Stomach smooth muscle (tissue), 2 donors: ENCODE measurements around the gene UBL4B.

Experiments used
- H3K27ac ChIP-seq: one replicate; pipeline ENCODE4 v1.7.0; 2013; ENCODE audit warnings: mild to moderate bottlenecking, low read length, inconsistent platforms
- H3K27me3 ChIP-seq, 2 donors: one replicate each; pipeline ENCODE4 v1.7.0; 2013; ENCODE audit warnings: low read length in 2 of 2; ENCODE audit not compliant: insufficient read depth in 2 of 2, control insufficient read depth in 1 of 2
- H3K36me3 ChIP-seq, 2 donors: one replicate each; pipeline ENCODE4 v1.7.0; 2013; ENCODE audit warnings: low read length in 2 of 2; ENCODE audit not compliant: control insufficient read depth in 2 of 2, insufficient read depth in 2 of 2
- H3K4me1 ChIP-seq: one replicate; pipeline ENCODE4 v1.7.0; 2013; ENCODE audit warnings: low read length; ENCODE audit not compliant: control insufficient read depth, insufficient read depth
- H3K4me3 ChIP-seq, 2 donors: one replicate each; pipeline ENCODE4 v1.7.0; 2013; ENCODE audit warnings: low read length in 2 of 2
- H3K9ac ChIP-seq, 2 donors: one replicate each; pipeline ENCODE4 v1.7.0; 2013; ENCODE audit warnings: low read length in 2 of 2, mild to moderate bottlenecking in 1 of 2
- H3K9me3 ChIP-seq, 2 donors: one replicate each; pipeline ENCODE4 v1.7.0; 2013; ENCODE audit warnings: low read length in 2 of 2; ENCODE audit not compliant: control insufficient read depth in 2 of 2
- donor health status: healthy.
- donor health status: Pancreatic carcinoma.

UBL4B gene, protein sequence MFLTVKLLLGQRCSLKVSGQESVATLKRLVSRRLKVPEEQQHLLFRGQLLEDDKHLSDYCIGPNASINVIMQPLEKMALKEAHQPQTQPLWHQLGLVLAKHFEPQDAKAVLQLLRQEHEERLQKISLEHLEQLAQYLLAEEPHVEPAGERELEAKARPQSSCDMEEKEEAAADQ

DNA sequence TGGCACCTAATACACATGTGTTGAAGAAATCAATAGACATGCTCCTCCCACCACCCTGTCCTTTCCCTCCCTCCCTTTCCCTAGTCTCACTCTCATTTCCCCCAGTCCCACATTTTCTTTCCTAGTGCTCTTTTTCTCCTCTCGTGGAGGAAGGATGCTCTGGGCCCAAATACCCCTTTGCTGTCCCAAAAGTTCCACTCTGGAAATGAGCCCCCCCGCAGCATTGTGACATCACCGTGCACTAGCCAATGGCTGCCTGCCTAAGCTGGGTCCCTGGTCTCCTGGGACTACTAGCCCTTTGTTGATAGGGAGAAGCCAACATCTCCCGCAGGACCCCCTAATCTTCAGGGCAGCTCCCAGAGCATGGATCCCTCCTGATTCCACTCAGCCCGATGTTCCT is at the start of gene UBL4B:
Gene UBL4B (plus strand): TSS at position 301 of the 400 bp plus-strand sequence. CDS start 92 bp downstream, at position 393.
- no peaks in the 10 kb centered on the region for H3K4me1 ChIP-seq
- H3K27me3 ChIP-seq = peaks cover 5 to 9% of the 10 kb centered on the region in 2 donors
- no peak within 1 kb of the TSS for H3K27ac ChIP-seq
- no peaks in the 10 kb centered on the region for H3K36me3 ChIP-seq
- H3K9me3 ChIP-seq = no peaks in the 10 kb centered on the region
- no peak within 1 kb of the TSS for H3K4me3 ChIP-seq
- H3K9ac ChIP-seq = no peak within 1 kb of the TSS

- H3K4me1 ChIP-seq = no peaks in the 10 kb centered on the region
- no peak overlapping the region for H3K9ac ChIP-seq
- no peaks in the 10 kb centered on the region for H3K9me3 ChIP-seq
- no peak overlapping the region for H3K4me3 ChIP-seq
- no peak overlapping the region for H3K27ac ChIP-seq
- H3K27me3 ChIP-seq = peaks cover 9 to 11% of the 10 kb centered on the region in 2 donors
- H3K36me3 ChIP-seq = peaks cover 5 to 7% of the 10 kb centered on the region in 2 donors
Observed at GRCh38 chr1:110062612-110063011, 49.6 kb upstream of the UBL4B start.

- Histone ChIP-seq H3K27ac (no peak overlapping the region), H3K4me1 (peaks cover 9% of the 10 kb centered on the region)
Observed at GRCh38 chr1:110063781-110064180, 48.5 kb upstream of the UBL4B start.

GRCh38 chr1:110064576-110065337 is 47.5 kb upstream of the UBL4B start:
- peaks cover 30 to 32% of the 10 kb centered on the region in 2 donors for H3K27me3 ChIP-seq
- no peak overlapping the region for H3K9ac ChIP-seq
- H3K4me1 ChIP-seq = peaks cover 16% of the 10 kb centered on the region
- no peaks in the 10 kb centered on the region for H3K9me3 ChIP-seq
- no peaks in the 10 kb centered on the region for H3K36me3 ChIP-seq
- no peak overlapping the region for H3K4me3 ChIP-seq
- H3K27ac ChIP-seq = no peak overlapping the region

More at GRCh38 chr1:110063781-110064180, 48.5 kb upstream of the UBL4B start:
- H3K4me3 ChIP-seq = no peak overlapping the region
- H3K9me3 ChIP-seq = no peaks in the 10 kb centered on the region
- H3K27me3 ChIP-seq = peaks cover 21 to 22% of the 10 kb centered on the region in 2 donors
- H3K36me3 ChIP-seq = peaks cover under 1 to 2% of the 10 kb centered on the region in 2 donors
- no peak overlapping the region for H3K9ac ChIP-seq

DNA sequence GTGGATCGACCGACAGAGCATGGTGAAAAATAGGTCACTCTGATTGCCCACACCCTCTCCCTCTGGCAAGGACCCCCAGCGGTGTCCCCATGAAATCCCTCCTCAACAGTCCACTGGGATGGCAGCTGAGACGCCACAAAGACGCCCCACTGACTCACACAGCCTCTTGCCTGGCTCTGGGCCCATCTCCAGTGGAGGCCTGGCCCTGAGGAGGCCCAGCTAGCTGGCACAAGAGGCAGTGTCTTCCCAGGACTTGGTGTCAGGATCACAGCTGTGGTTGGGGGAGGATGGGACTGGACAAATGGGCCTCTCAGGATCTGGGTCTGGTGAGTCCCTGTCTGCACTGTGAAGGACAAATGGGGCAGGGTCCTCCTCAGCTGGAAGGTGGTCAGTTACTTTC is 46.4 kb upstream of the UBL4B start:
- no peak overlapping the region for H3K4me3 ChIP-seq
- peaks cover 35 to 41% of the 10 kb centered on the region in 2 donors for H3K27me3 ChIP-seq
- H3K9me3 ChIP-seq = no peaks in the 10 kb centered on the region
- H3K36me3 ChIP-seq = no peaks in the 10 kb centered on the region
- H3K4me1 ChIP-seq = peaks cover 24% of the 10 kb centered on the region
- no peak overlapping the region for H3K9ac ChIP-seq
- no peak overlapping the region for H3K27ac ChIP-seq

DNA sequence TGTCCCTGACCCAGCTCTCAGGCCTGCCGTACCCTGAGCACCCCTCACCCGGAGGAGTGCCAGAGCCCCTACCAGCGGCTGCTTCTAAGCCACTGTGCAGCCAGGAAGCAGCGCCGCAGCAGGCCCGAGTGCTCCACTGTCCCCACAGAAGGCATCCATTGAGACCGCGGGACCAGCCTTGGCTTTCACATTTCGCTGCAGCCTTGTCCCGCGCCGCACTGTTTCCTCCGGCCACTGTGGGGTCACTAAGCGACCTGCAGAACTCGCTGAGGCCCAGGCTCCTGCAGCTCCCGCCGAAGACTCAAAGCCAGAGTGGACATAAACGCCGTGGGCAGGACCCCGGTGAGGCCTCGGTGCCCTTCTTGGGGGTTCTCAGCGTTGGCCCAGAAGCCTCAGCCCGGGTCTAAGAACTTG is 44.8 kb upstream of the UBL4B start:
- no peak overlapping the region for H3K27ac ChIP-seq
- peaks cover 29% of the 10 kb centered on the region for H3K4me1 ChIP-seq
- peaks cover 48 to 57% of the 10 kb centered on the region in 2 donors for H3K27me3 ChIP-seq
- H3K4me3 ChIP-seq = no peak overlapping the region
- no peak overlapping the region for H3K9ac ChIP-seq
- no peaks in the 10 kb centered on the region for H3K36me3 ChIP-seq
- no peaks in the 10 kb centered on the region for H3K9me3 ChIP-seq

GRCh38 chr1:110067893-110068645 is 44.2 kb upstream of the UBL4B start:
- no peak overlapping the region for H3K27ac ChIP-seq
- peak overlapping the region in 1 of 2 donors; percentile 15 for H3K4me3 ChIP-seq
- no peaks in the 10 kb centered on the region for H3K9me3 ChIP-seq
- H3K27me3 ChIP-seq = peaks cover 50 to 58% of the 10 kb centered on the region in 2 donors
- peaks cover 29% of the 10 kb centered on the region for H3K4me1 ChIP-seq
- H3K36me3 ChIP-seq = no peaks in the 10 kb centered on the region
- H3K9ac ChIP-seq = no peak overlapping the region

DNA sequence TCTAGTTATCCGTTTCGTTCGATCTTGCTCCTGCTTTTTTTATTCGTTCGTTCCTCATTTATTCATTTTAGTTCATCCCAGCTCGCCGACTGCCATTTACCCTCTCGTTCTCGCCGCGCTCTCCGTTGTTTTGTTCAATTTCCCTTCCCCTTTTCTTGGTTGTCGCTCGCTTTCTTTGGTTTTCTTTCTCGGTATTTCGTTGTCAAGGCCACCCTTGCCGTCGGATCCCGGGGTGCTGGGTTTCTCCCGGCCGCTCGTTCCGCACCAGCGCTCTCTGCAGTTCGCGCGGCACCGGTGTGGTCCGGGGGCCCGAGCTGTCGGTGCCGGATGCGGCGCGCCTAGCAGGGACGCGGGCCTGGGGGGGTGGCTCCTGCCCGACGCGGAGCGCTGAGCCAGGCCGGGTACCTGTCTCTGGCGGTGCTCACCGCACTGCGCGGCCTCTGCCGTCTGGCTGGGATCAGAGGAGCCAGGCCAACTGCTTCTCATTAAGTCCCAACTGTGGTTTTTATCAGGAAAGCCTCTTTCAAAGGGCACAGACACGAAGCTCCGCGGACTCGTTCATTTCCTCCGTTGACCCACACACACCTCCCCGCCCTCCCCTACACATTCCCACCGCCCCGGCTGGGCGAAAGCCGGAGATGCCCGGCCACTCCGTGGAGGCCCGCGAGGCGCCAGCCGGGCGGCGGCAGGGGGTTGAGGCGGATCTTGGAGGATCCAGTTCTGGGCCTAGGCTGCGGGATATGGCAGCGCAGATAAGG is 43.4 kb upstream of the UBL4B start:
- Histone ChIP-seq H3K27ac (no peak overlapping the region), H3K9me3 (no peaks in the 10 kb centered on the region), H3K4me1 (peaks cover 29% of the 10 kb centered on the region), H3K36me3 (no peaks in the 10 kb centered on the region), H3K27me3 (peaks cover 55 to 58% of the 10 kb centered on the region in 2 donors), H3K9ac (no peak overlapping the region), H3K4me3 (peak overlapping the region in 1 of 2 donors; percentile 8)

DNA sequence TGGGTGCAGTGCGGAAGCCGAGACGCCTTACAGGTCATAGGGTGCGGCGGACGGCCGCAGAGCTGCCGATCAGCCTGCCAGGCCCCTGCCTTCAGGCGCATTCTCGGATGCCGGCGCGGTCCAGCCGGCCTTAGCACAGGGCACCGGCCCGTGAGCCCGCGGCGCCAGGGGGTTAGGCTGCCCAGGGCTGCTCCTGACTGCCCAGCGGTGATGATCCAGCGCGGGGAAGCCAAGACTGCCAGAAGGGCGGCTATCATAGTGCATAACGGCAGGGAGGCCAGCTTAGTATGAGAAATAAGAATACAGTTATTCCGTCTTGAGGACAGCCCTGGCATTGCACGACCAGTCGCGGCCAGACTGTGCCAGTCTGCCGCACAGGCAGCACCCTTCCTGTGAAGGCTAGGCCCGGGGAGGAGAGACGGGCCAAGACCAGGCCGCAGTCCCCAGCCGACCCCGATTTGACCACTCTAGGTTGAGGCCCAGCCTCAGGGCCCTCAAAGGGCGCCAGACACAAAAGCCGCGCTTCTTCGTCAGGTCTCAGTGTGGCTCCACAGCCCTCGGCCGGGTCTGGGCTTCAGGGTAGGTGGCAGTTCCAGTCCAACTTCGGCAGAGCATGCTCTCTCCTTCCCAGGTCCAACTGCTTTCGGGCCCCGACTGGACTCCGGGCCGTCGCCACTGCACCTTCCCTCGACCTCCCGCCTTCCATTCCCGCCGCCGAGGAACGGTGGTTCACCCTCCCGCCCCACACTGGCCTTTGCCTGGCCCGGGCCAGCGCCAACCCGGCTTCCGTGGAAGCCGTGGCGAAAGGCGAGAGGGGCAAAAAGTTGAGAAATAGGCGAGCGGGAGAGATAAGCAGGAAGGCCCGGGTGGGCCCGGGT is 42.6 kb upstream of the UBL4B start:
- peaks cover 29% of the 10 kb centered on the region for H3K4me1 ChIP-seq
- H3K36me3 ChIP-seq = no peaks in the 10 kb centered on the region
- no peaks in the 10 kb centered on the region for H3K9me3 ChIP-seq
- no peak overlapping the region for H3K27ac ChIP-seq
- H3K27me3 ChIP-seq = peaks cover 55 to 58% of the 10 kb centered on the region in 2 donors
- peak overlapping the region in 1 of 2 donors; percentile 44 for H3K4me3 ChIP-seq
- H3K9ac ChIP-seq = no peak overlapping the region
